D721Med (cell line): Measurements from ENCODE around the gene NMBR.
"Not testable (repeated sequence)": the region's sequence is repeated elsewhere in the genome, so short reads cannot be mapped to it uniquely, and the experiment has no call there.

ENCODE experiments used
- DNase-seq: peaks from one replicate; pipeline ENCODE4 v3.0.0; 2011; ENCODE audit warnings: low spot score; ENCODE audit not compliant: insufficient read length
- FAIRE-seq: peaks from 2 replicates; lab custom pipeline; 2011; peaks lifted over from hg19 to GRCh38; lab: Jason Lieb, UNC
- CTCF ChIP-seq: IDR thresholded peaks from 2 replicates; pipeline ENCODE4 v1.5.1; 2012; ENCODE audit warnings: mild to moderate bottlenecking, control low read depth; ENCODE audit not compliant: insufficient read depth; ENCODE audit errors: missing control alignments

Gene NMBR

GRCh38 chr6:142121342-142121741, 25.6 kb downstream of the NMBR start:
- FAIRE-seq = no peak
- no peak for TF ChIP-seq CTCF
- DNase-seq = no peak

GRCh38 chr6:142118925-142119324, 28.0 kb downstream of the NMBR start:
- FAIRE-seq = no peak

GRCh38 chr6:142118328-142118727, 28.6 kb downstream of the NMBR start:
- no peak for TF ChIP-seq CTCF
- DNase-seq = no peak
- no peak for FAIRE-seq

More at GRCh38 chr6:142118925-142119324, 28.0 kb downstream of the NMBR start:
- TF ChIP-seq CTCF = no peak
- DNase-seq = no peak

GRCh38 chr6:142117366-142117765, 29.6 kb downstream of the NMBR start:
- DNase-seq (no peak), FAIRE-seq (no peak)
- no peak for TF ChIP-seq CTCF

GRCh38 chr6:142112451-142113061, 34.4 kb downstream of the NMBR start:
- TF ChIP-seq CTCF = peak; percentile 97
- FAIRE-seq (peak; percentile 96), DNase-seq (no peak)

GRCh38 chr6:142110820-142111219, 36.1 kb downstream of the NMBR start:
- not testable (repeated sequence) for DNase-seq, FAIRE-seq

GRCh38 chr6:142104820-142105219, 42.1 kb downstream of the NMBR start:
- not testable (repeated sequence) for FAIRE-seq

GRCh38 chr6:142088858-142089216, 58.1 kb downstream of the NMBR start:
- no peak for FAIRE-seq
- TF ChIP-seq CTCF = no peak
- no peak for DNase-seq

More at GRCh38 chr6:142104820-142105219, 42.1 kb downstream of the NMBR start:
- DNase-seq = not testable (repeated sequence)
